ENCODE measurements around the gene STAT2.

The STAT2 gene

GRCh38 chr12:56293795-56294194, 66.1 kb downstream of the STAT2 start:
- no peak overlapping the region for H3K27ac ChIP-seq (ENCODE audit: low read depth, low read length)
- H3K4me3 ChIP-seq (ENCODE audit: low read length) = no peak overlapping the region
- H3K4me1 ChIP-seq (ENCODE audit: control insufficient read depth, insufficient read depth, low read length) = peaks cover 6% of the 10 kb centered on the region
- peaks cover 8% of the 10 kb centered on the region for H3K36me3 ChIP-seq (ENCODE audit: control insufficient read depth, insufficient read depth, low read length)
- no peaks in the 10 kb centered on the region for H3K27me3 ChIP-seq (ENCODE audit: control insufficient read depth, insufficient read depth, low read length)
- H3K9ac ChIP-seq (ENCODE audit: low read length) = no peak overlapping the region
